ENCODE measurements around the gene ZFYVE26.
"Not testable (repeated sequence)": the region's sequence is repeated elsewhere in the genome, so short reads cannot be mapped to it uniquely, and the experiment has no call there.

ZFYVE26 gene

GRCh38 chr14:67705211-67705610 is 111.2 kb downstream of the ZFYVE26 start:
- DNase-seq (ENCODE audit: low read depth): no peak

- no peak for DNase-seq (ENCODE audit: low read depth)
Observed at GRCh38 chr14:67704484-67705089, 111.8 kb downstream of the ZFYVE26 start.

DNA sequence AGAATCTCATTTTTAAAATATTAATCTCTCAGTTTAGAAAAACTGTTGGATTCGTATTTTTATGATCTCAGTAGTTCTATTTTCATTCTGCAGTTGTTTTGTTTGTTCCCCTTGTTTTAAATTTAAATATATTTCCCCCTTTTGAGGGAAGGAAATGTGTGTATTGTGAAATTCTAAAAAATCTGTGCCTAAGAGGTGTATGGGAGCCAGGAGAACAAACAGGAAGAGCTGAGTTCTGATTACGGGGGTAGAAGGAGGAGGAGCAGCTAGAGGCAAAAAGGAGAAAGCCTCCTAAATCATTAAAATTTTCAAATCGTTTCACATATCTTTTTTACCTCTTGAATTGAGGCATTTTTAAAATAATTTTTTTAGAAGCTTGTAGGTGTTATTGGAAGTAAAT is 112.4 kb downstream of the ZFYVE26 start:
- no peak for DNase-seq (ENCODE audit: low read depth)

- not testable (repeated sequence) for DNase-seq (ENCODE audit: low read depth)
Observed at GRCh38 chr14:67701492-67701891, 114.9 kb downstream of the ZFYVE26 start, which contains the start of gene RDH12. Gene RDH12, plus strand, starts transcription at chr14:67701886. Its CDS starts 20,757 bp downstream, at chr14:67722643.

GRCh38 chr14:67698179-67698578 is 118.2 kb downstream of the ZFYVE26 start:
- DNase-seq (ENCODE audit: low read depth): no peak

- DNase-seq (ENCODE audit: low read depth): no peak
Observed at GRCh38 chr14:67697006-67697405, 119.4 kb downstream of the ZFYVE26 start.

Data from T-helper 22 cell (primary cell).